Brain microvascular endothelial cell (primary cell): ENCODE results near the gene FBXW7.

Experiments used
- DNase-seq: peaks from one replicate; pipeline ENCODE4 v3.0.0-alpha.2; 2020
- H3K27ac ChIP-seq: fragments of 250-450 bp; sonication (Bioruptor Pico); 2 replicates; pipeline ENCODE4 v1.5.1; 2020; ENCODE audit warnings: mild to moderate bottlenecking, moderate library complexity
- H3K27me3 ChIP-seq: fragments of 250-450 bp; sonication (Bioruptor Pico); replicated peaks from 2 replicates; pipeline ENCODE4 v1.5.1; 2020; ENCODE audit warnings: mild to moderate bottlenecking
- H3K36me3 ChIP-seq: fragments of 250-450 bp; sonication (Bioruptor Pico); replicated peaks from 2 replicates; pipeline ENCODE4 v1.5.1; 2020; ENCODE audit warnings: mild to moderate bottlenecking
- H3K4me3 ChIP-seq: 2 replicates; pipeline ENCODE4 v1.5.1; 2011; ENCODE audit warnings: low read depth, mild to moderate bottlenecking, control low read depth, low read length, moderate library complexity
- CTCF ChIP-seq: IDR thresholded peaks from 2 replicates; pipeline ENCODE4 v1.5.1; 2011; ENCODE audit warnings: low read depth, mild to moderate bottlenecking, moderate library complexity, low read length, control low read depth, inconsistent platforms; ENCODE audit errors: missing control alignments
- in situ Hi-C: cut with HindIII; loops from 2 replicates; pipeline ENCODE4 v1.10.0; 2017; ENCODE audit warnings: low sequenced_read_pairs, low pct_ligation_motif_present

FBXW7 gene

GRCh38 chr4:152321923-152322322 is 214.0 kb downstream of the FBXW7 start:
- Histone ChIP-seq H3K27ac (no peak overlapping the region), H3K36me3 (peaks cover 6% of the 10 kb centered on the region), H3K4me3 (no peak overlapping the region), H3K27me3 (no peaks in the 10 kb centered on the region)
- in situ Hi-C loops, result no loop called here
- DNase-seq, result no peak
- TF ChIP-seq CTCF, result peak; percentile 8

GRCh38 chr4:152321398-152321797 is 214.5 kb downstream of the FBXW7 start:
- H3K27ac ChIP-seq, result no peak overlapping the region
- peaks cover 6% of the 10 kb centered on the region for H3K36me3 ChIP-seq
- DNase-seq, result no peak
- in situ Hi-C loops, result no loop called here
- no peak for TF ChIP-seq CTCF
- no peak overlapping the region for H3K4me3 ChIP-seq
- H3K27me3 ChIP-seq, result no peaks in the 10 kb centered on the region

GRCh38 chr4:152316969-152317368 is 218.9 kb downstream of the FBXW7 start:
- H3K36me3 ChIP-seq, result no peaks in the 10 kb centered on the region
- no peak overlapping the region for H3K27ac ChIP-seq

GRCh38 chr4:152310257-152310656 is 225.6 kb downstream of the FBXW7 start:
- H3K27me3 ChIP-seq, result peaks cover 3% of the 10 kb centered on the region
- TF ChIP-seq CTCF, result no peak
- H3K27ac ChIP-seq, result no peak overlapping the region
- H3K36me3 ChIP-seq, result no peaks in the 10 kb centered on the region
- in situ Hi-C loops, result no loop called here
- DNase-seq, result peak; percentile 78
- H3K4me3 ChIP-seq, result no peak overlapping the region

More at GRCh38 chr4:152316969-152317368, 218.9 kb downstream of the FBXW7 start:
- Histone ChIP-seq H3K27me3 (no peaks in the 10 kb centered on the region), H3K4me3 (no peak overlapping the region)
- no peak for TF ChIP-seq CTCF
- in situ Hi-C loops, result no loop called here
- no peak for DNase-seq

GRCh38 chr4:152309418-152309817 is 226.5 kb downstream of the FBXW7 start:
- Histone ChIP-seq H3K36me3 (no peaks in the 10 kb centered on the region), H3K27ac (no peak overlapping the region), H3K27me3 (peaks cover 3% of the 10 kb centered on the region), H3K4me3 (no peak overlapping the region)
- no peak for DNase-seq
- in situ Hi-C loops, result no loop called here
- TF ChIP-seq CTCF, result no peak

- Histone ChIP-seq H3K36me3 (no peaks in the 10 kb centered on the region), H3K27ac (no peak overlapping the region), H3K4me3 (no peak overlapping the region), H3K27me3 (peaks cover 3% of the 10 kb centered on the region)
- TF ChIP-seq CTCF, result no peak
- no peak for DNase-seq
- in situ Hi-C loops, result no loop called here
These were observed 226.9 kb downstream of the FBXW7 start for GRCh38 chr4:152308951-152309350.
